CD4-positive, alpha-beta T cell (primary cell): ENCODE data around the gene PRKCH. TPM values are rescaled to one million over a fixed set of nuclear protein-coding genes. Genes with fewer than 3 reads are reported as not detected.

Source experiments
- ATAC-seq: fragments of 200-7000 bp; cut with Tn5 transposase; one replicate; pipeline ENCODE4 v1.10.0; 2022; ENCODE audit warnings: mild to moderate bottlenecking; ENCODE audit not compliant: poor library complexity
- CTCF ChIA-PET: fragments of 350-600 bp; sonication (Branson Sonifier 250); formaldehyde crosslinking; loops from one replicate; lab custom pipeline; 2021; ENCODE audit warnings: antibody characterized with exemption, inconsistent platforms; lab: Charles Lee
- POLR2A ChIA-PET: fragments of 350-600 bp; sonication (Branson Sonifier 250); formaldehyde crosslinking; loops from one replicate; lab custom pipeline; 2021; ENCODE audit warnings: antibody characterized with exemption, inconsistent platforms; lab: Charles Lee
- DNase-seq, 14 experiments: peaks; one replicate each; pipeline ENCODE4 v3.0.0-alpha.2; 2013 to 2020; ENCODE audit warnings: mixed read lengths in 2 of 14
- H3K27ac ChIP-seq, 2 donors: one replicate each; pipeline versions ENCODE4 v1.5.1 to v1.7.0; 2013; ENCODE audit warnings: low read length in 2 of 2, low read depth in 1 of 2, mild to moderate bottlenecking in 1 of 2
- H3K27me3 ChIP-seq, 2 experiments: 1 replicate in 1 of 2; 2 replicates in 1 of 2; pipeline versions ENCODE4 v1.6.1 to v1.7.0; 2013; ENCODE audit warnings: low read length in 2 of 2, control low read depth in 1 of 2, mild to moderate bottlenecking in 1 of 2, moderate library complexity in 1 of 2; ENCODE audit not compliant: insufficient read depth in 2 of 2, control insufficient read depth in 1 of 2
- H3K36me3 ChIP-seq: one replicate; pipeline ENCODE4 v1.6.1; 2013; ENCODE audit warnings: low read length, control low read depth; ENCODE audit not compliant: insufficient read depth
- H3K4me1 ChIP-seq: one replicate; pipeline ENCODE4 v1.6.1; 2013; ENCODE audit warnings: low read length, control low read depth; ENCODE audit not compliant: insufficient read depth
- H3K4me3 ChIP-seq: one replicate; pipeline ENCODE4 v1.5.1; 2013; ENCODE audit warnings: mild to moderate bottlenecking, low read length, moderate library complexity
- H3K9me3 ChIP-seq, 2 experiments: 1 replicate in 1 of 2; 2 replicates in 1 of 2; pipeline versions ENCODE4 v1.6.1 to v1.7.0; 2013; ENCODE audit warnings: low read length in 2 of 2, mild to moderate bottlenecking in 2 of 2, control low read depth in 1 of 2, moderate library complexity in 1 of 2; ENCODE audit not compliant: control insufficient read depth in 1 of 2, insufficient read depth in 1 of 2
- H3K27ac Mint-ChIP-seq: one replicate; pipeline ENCODE4 v1.8.0; 2020; ENCODE audit warnings: mixed read lengths
- H3K27me3 Mint-ChIP-seq: one replicate; pipeline ENCODE4 v1.8.0; 2021; ENCODE audit warnings: mixed read lengths
- H3K36me3 Mint-ChIP-seq: one replicate; pipeline ENCODE4 v1.8.0; 2021; ENCODE audit warnings: low read depth, mixed read lengths
- H3K4me1 Mint-ChIP-seq: one replicate; pipeline ENCODE4 v1.8.0; 2021; ENCODE audit warnings: low read depth, mixed read lengths
- H3K4me3 Mint-ChIP-seq: one replicate; pipeline ENCODE4 v1.8.0; 2020; ENCODE audit warnings: mild to moderate bottlenecking, mixed read lengths
- H3K9me3 Mint-ChIP-seq: one replicate; pipeline ENCODE4 v1.8.0; 2020; ENCODE audit warnings: mixed read lengths
- CTCF ChIP-seq: fragments of 200-600 bp; IDR thresholded peaks from one replicate; pipeline ENCODE4 v1.8.0; 2022; ENCODE audit warnings: antibody characterized with exemption, mild to moderate bottlenecking
- intact Hi-C, 2 experiments: fragments of 100-400 bp; cut with DNase I in 1 of 2; cut with micrococcal nuclease in 1 of 2; formaldehyde crosslinking; loops; one replicate each; pipeline versions ENCODE4 v1.15.1 to v1.9.0; 2023 to 2025; cut with DNase I, micrococcal nuclease
- total RNA-seq, 174 experiments: library from RNA in 2 of 174; stranded (reverse) in 2 of 174; gene quantifications; one replicate each; pipeline ENCODE4 v1.2.3 and lab custom pipeline; 2021 to 2026

PRKCH gene
- total RNA-seq, 2 experiments from 2014 or later, result 378 to 385 TPM

GRCh38 chr14:61438860-61439765 is 117.7 kb downstream of the PRKCH start:
- H3K27ac ChIP-seq, result peak overlapping the region; percentile 45 to 53
- no peaks in the 10 kb centered on the region for H3K9me3 ChIP-seq
- peak overlapping the region; percentile 19 for H3K4me3 ChIP-seq
- DNase-seq, result peak in 8 of 14 experiments; percentile 16 to 76 (median 54)
- ChIA-PET POLR2A (interaction anchor here (0.8 kb wide), 1 partner anchor 11 kb away, joined by 3 read pairs; no protein-coding TSS in a partner anchor), CTCF (no interaction called here)
- Mint-ChIP-seq H3K27ac (peak overlapping the region; percentile 83), H3K36me3 (peaks cover 41% of the 10 kb centered on the region), H3K4me1 (peaks cover 91% of the 10 kb centered on the region), H3K9me3 (no peaks in the 10 kb centered on the region), H3K4me3 (peak overlapping the region; percentile 72), H3K27me3 (no peaks in the 10 kb centered on the region)
- peaks cover 13% of the 10 kb centered on the region for H3K36me3 ChIP-seq
- ATAC-seq, result peak; percentile 65
- peaks cover 78% of the 10 kb centered on the region for H3K4me1 ChIP-seq
- intact Hi-C loops, result loop anchor here in 1 of 2 experiments (2.0 to 10.0 kb wide), 3 partner anchors 37 to 118 kb away; partner anchors contain the start of gene PRKCH
- no peaks in the 10 kb centered on the region for H3K27me3 ChIP-seq
- no peak for TF ChIP-seq CTCF

- H3K9me3 Mint-ChIP-seq, result no peaks in the 10 kb centered on the region
- no peak for TF ChIP-seq CTCF
Observed at GRCh38 chr14:61439779-61440418, 118.5 kb downstream of the PRKCH start.

GRCh38 chr14:61443481-61443880 is 122.1 kb downstream of the PRKCH start:
- Mint-ChIP-seq H3K4me3 (peak overlapping the region; percentile 74), H3K9me3 (no peaks in the 10 kb centered on the region), H3K4me1 (peaks cover 93% of the 10 kb centered on the region), H3K36me3 (peaks cover 53% of the 10 kb centered on the region), H3K27ac (peak overlapping the region; percentile 91), H3K27me3 (no peaks in the 10 kb centered on the region)
- intact Hi-C loops, result no loop called here
- Histone ChIP-seq H3K4me1 (peaks cover 71% of the 10 kb centered on the region), H3K27me3 (no peaks in the 10 kb centered on the region), H3K4me3 (no peak overlapping the region), H3K9me3 (no peaks in the 10 kb centered on the region), H3K36me3 (peaks cover 30% of the 10 kb centered on the region), H3K27ac (peak overlapping the region; percentile 38 to 66)
- no peak for TF ChIP-seq CTCF
- no peak for DNase-seq
- no peak for ATAC-seq
- ChIA-PET CTCF (interaction anchor here (0.8 to 2.1 kb wide), 2 partner anchors 9 to 122 kb away, joined by 3 to 6 read pairs; partner anchors contain the start of gene PRKCH), POLR2A (interaction anchor here (0.6 to 1.6 kb wide), 3 partner anchors 9 to 122 kb away, joined by 3 read pairs; partner anchors contain the start of gene PRKCH)

More at GRCh38 chr14:61439779-61440418, 118.5 kb downstream of the PRKCH start:
- Mint-ChIP-seq H3K27ac (peak overlapping the region; percentile 83), H3K4me1 (peaks cover 91% of the 10 kb centered on the region), H3K4me3 (peak overlapping the region; percentile 72), H3K36me3 (peaks cover 40% of the 10 kb centered on the region), H3K27me3 (no peaks in the 10 kb centered on the region)
- peaks cover 14% of the 10 kb centered on the region for H3K36me3 ChIP-seq
- intact Hi-C loops, result loop anchor here in 1 of 2 experiments (2.0 to 10.0 kb wide), 3 partner anchors 38 to 119 kb away; partner anchors contain the start of gene PRKCH
- H3K27ac ChIP-seq, result peak overlapping the region; percentile 45 to 53
- DNase-seq, result no peak
- H3K4me3 ChIP-seq, result peak overlapping the region; percentile 19
- no peaks in the 10 kb centered on the region for H3K27me3 ChIP-seq
- peaks cover 81% of the 10 kb centered on the region for H3K4me1 ChIP-seq
- ChIA-PET CTCF (no interaction called here), POLR2A (no interaction called here)
- H3K9me3 ChIP-seq, result no peaks in the 10 kb centered on the region
- ATAC-seq, result no peak
